ENCODE data around the gene OCSTAMP. TPM values are rescaled to one million over a fixed set of nuclear protein-coding genes. Genes with fewer than 3 reads are reported as not detected.

The OCSTAMP gene
- not detected for total RNA-seq

DNA sequence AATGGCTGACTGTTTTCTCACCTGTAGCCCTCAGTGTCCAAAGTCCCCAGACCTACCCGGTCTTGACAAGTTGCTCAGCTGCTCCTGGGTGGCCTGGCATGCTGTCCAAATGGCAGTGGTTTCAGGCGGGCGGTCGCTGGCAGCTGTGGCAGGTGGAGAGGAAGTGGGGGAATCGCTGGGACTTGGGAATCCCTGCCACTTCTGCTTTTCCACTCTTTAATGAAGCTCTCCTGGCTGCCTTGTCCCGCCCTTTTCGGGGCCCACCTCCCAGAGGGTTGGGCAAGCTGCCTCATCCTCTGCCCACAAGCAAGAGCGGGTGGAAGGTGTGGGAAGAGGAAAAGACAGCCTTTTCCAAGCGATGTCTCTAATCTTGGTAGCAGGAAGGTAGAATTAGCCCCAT is at the start of gene OCSTAMP:
TSS of gene OCSTAMP (minus strand) at position 194 of the 400 bp plus-strand sequence. CDS start at position 100, 94 bp downstream.
- DNase-seq (ENCODE audit: low read depth in 2 of 3, low spot score in 2 of 3), result peak in 2 of 3 donors; percentile 36 to 52

DNA sequence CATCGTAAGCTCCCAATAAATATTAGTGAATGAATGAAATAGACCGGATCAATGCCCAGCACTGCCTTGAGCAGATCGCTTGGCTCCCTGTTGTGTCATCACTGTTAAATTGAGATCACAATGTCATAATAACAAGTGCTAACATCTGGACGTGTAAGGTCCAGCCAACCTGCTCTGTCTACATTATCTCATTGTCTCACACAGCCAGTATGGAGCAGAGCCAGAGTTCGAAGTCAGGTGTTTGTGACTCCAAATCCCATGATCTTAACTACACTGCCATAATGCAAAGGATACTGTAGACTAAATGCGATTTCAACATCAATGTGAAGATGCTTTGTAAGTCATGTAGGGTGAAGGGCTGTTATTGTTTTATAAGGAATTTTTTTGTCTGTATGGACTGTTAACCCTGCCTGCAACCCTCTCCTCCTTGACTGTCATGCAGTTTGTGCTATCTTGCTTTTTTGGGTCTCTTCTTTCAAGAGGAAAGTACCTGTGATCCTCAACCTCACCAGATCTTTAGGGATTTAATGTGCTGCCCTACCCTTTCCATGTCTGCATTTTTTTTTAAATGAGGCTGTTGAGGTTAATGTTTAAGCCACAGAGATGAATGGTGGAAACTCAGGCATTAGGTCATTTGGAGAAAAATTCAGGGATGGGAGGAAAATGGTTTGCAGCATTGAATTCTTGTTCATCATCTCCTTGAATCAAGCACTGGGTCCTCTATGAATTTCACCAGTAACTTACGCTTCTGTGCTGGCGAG is 49.0 kb upstream of the OCSTAMP start:
- DNase-seq (ENCODE audit: low read depth in 2 of 3, low spot score in 2 of 3), result no peak

GRCh38 chr20:46595933-46596332 is 45.5 kb upstream of the OCSTAMP start:
- no peak for DNase-seq (ENCODE audit: low read depth in 2 of 3, low spot score in 2 of 3)

GRCh38 chr20:46594725-46595124 is 44.3 kb upstream of the OCSTAMP start:
- DNase-seq (ENCODE audit: low read depth in 2 of 3, low spot score in 2 of 3), result no peak

- DNase-seq (ENCODE audit: low read depth in 2 of 3, low spot score in 2 of 3), result no peak
Measured at GRCh38 chr20:46592580-46593362, 42.3 kb upstream of the OCSTAMP start.

- peak in 1 of 3 donors; percentile 9 for DNase-seq (ENCODE audit: low read depth in 2 of 3, low spot score in 2 of 3)
Measured at GRCh38 chr20:46590443-46590842, 40.0 kb upstream of the OCSTAMP start.

DNA sequence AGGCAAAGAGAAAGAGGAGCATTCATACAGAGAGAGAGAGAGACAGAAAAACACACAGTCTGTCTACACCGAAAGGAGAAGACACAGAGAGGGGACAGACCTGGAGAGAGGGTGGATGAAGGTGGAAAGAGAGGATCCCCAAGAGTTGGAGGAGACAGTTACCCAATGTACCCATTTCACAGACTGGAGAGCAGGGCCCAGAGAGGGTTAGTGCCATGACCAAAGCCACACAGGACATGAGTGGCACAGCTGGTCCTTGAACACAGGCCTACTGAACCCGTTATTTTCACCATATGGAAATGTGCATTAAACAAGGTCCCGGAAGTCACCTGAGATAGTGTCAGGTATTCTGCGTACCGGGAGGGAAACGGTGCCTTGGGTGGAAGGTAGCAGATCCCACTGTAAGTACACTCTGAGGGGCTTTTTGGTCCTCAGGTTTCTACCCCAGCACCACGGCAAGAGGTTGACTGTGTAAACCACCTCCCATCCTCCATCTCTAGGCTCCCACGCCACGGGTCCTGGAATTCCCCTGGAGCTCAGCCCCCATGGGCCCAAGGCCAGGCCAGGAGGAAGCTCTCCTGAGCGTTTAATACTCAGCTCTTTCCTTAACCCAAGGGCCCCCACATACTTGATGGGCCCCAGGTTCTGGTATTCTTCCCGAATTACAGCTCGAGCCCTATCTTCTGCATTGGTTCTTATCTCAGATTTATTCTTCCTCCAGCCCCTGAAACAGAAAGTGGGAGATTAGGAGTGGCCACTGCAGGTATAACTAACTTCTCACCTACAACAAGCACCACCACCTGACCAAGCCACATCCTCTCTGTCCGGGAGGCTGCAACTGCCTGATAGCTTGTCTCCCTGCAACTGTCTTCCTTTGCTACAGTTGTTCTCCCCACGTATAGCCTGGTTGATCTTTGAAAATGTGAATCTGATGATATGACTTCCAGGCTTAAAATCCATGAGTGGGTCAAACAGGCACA is 38.4 kb upstream of the OCSTAMP start:
- peak in 2 of 3 donors; percentile 23 to 51 for DNase-seq (ENCODE audit: low read depth in 2 of 3, low spot score in 2 of 3)

DNA sequence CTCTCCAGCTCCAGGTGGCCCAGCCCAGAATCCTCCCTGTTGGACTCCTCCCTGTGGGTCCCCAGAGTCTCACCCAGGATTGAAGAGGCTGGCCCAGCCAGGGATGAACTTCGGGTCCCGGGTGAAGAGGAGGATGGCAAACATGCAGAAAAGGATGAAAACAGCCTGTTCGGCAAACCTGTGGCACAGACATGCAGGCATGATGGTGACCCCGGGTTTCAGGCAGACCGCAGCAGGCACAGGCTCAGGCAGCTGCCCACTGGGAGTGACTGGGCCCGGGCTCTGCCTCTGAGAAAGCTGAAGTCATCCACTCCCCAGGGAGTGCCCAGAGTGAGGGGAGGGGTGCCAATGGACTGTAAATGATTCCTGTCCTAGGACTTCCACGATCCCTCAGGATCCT is 37.5 kb upstream of the OCSTAMP start:
- no peak for DNase-seq (ENCODE audit: low read depth in 2 of 3, low spot score in 2 of 3)

- DNase-seq (ENCODE audit: low read depth in 2 of 3, low spot score in 2 of 3), result no peak
Measured at GRCh38 chr20:46586724-46587123, 36.3 kb upstream of the OCSTAMP start.

DNA sequence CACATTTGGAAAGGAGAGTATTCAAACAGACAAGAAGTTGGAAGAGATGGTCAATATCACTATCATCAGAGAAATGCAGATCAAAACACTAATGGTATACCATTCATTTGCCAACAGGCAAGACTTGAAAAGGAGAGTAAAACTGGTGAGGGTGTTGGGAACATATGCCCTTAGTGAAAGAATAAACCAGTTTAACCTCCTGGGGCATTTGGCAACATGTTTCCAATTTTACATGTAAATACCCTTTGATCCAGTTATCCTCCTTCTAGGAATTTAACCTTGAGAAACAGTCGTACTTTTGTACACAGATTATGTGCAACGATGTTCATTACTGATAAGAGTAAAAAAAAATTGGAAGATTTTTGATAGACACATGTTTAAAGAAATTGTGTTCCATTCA is 34.1 kb upstream of the OCSTAMP start:
- no peak for DNase-seq (ENCODE audit: low read depth in 2 of 3, low spot score in 2 of 3)

GRCh38 chr20:46583411-46584214 is 33.2 kb upstream of the OCSTAMP start:
- DNase-seq (ENCODE audit: low read depth in 2 of 3, low spot score in 2 of 3), result no peak

DNA sequence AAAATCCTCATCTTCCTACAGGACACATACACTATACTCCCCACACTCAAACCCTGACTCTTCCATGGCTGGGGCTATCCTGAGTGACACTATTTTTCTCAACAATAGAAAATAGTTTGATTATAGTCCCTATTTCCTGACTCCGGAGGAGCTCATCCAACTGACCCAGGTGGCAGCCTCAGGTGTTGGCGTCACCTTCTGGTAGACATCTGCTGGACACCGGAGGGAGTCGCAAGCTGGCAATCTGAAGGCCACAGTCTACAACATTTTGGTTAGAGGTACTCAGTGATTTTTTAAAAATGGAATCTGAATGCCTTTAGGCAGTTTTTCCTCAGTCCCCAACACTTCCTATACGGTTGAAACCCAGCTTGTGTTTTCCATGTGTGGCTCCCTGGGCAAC is 32.2 kb upstream of the OCSTAMP start:
- no peak for DNase-seq (ENCODE audit: low read depth in 2 of 3, low spot score in 2 of 3)

DNA sequence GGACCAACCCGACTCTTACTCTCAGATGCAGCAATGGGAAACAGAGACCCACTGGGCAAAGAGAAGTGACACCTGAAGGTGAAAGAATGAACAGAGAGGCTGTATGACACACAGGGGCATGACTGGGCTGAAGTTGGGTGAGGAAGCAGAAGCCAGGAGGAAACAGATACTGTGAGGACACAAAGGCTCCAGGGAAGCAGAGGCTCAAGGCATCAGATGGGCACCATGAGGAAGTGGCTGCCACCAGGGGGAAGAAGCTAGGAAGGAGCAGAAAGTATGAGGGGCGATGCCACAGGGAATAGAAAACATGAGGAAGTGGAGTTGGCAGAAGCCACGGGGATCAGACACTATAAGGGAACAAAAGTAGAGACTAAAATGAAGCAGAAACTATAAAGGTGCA is 30.9 kb upstream of the OCSTAMP start:
- DNase-seq (ENCODE audit: low read depth in 2 of 3, low spot score in 2 of 3), result no peak

GRCh38 chr20:46580613-46581205 is 30.3 kb upstream of the OCSTAMP start:
- no peak for DNase-seq (ENCODE audit: low read depth in 2 of 3, low spot score in 2 of 3)

GRCh38 chr20:46578745-46579144 is 28.3 kb upstream of the OCSTAMP start:
- DNase-seq (ENCODE audit: low read depth in 2 of 3, low spot score in 2 of 3), result no peak

DNA sequence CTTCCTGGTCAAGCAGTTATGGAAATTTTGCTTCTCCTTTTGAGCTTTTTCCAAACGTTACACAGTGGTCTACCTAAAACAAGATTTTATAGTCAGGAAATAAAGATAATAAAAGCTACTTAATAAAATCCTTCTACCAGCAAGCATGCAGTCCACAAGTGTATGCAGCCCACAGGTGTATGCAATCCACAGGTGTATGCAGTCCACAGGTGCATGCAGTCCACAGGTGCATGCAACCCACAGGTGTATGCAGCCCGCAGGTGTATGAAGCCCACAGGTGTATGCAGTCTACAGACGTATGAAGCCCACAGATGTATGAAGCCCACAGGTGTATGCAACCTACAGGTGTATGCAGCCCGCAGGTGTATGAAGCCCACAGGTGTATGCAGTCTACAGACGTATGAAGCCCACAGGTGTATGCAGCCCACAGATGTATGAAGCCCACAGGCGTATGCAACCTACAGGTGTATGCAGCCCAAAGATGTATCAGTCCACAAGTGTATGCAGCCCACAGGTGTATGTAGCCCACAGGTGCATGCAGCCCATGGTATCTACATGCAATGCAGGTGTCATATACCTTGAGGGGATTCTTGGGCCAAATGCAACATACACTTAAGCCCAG is 26.4 kb upstream of the OCSTAMP start:
- no peak for DNase-seq (ENCODE audit: low read depth in 2 of 3, low spot score in 2 of 3)

GRCh38 chr20:46575937-46576461 is 25.5 kb upstream of the OCSTAMP start:
- DNase-seq (ENCODE audit: low read depth in 2 of 3, low spot score in 2 of 3), result peak in 1 of 3 donors; percentile 43

DNA sequence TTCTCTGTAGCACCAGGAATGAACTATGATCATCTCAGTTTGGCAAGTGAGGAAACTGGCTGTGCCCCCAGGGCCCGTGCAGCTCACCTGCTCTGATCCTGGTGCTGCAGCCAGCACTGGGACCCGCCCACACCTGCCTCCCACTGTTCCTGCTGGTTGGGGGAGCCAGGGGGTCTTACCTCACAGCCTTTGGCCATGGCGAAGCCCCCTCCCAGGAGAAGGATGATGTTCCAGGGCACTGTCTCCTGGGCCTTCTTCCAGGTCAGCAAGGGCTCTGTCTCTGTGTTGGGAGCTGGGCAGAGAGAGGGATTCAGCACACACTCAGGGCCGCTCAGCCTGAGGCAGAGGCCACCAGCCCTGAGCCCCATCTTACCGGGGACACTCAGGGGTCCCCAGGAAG is 24.9 kb upstream of the OCSTAMP start:
- DNase-seq (ENCODE audit: low read depth in 2 of 3, low spot score in 2 of 3), result no peak
